GM19035 (cell line): ENCODE measurements around the gene HDAC4.

Experiments used
- ATAC-seq: cut with Tn5 transposase; IDR thresholded peaks from one replicate; pipeline ENCODE4 v1.9.1; 2021; ENCODE audit not compliant: unreplicated experiment

HDAC4 gene

GRCh38 chr2:239116456-239117246 lies 284.2 kb downstream of the HDAC4 start:
- no peak for ATAC-seq

DNA sequence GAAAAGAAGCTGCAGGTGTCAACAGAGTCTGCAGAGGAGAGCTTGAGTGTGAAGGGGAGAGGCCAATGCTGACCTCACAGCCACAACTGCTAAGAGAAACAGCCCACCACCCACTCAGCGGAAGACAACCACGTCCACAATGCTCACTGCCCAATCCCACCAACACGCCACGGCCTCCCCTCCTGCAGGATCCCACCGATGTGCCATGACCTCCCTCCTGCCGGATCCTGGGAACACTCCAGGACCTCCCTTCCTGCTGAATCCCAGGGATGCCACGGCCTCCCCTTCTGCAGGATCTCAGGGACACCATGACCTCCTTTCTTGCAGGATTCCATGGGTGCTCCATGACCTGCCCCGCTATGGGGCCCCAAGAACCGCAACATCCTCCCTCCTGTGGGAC lies 285.2 kb downstream of the HDAC4 start:
- no peak for ATAC-seq

- ATAC-seq: no peak
These were observed 286.1 kb downstream of the HDAC4 start for GRCh38 chr2:239114616-239115265.

DNA sequence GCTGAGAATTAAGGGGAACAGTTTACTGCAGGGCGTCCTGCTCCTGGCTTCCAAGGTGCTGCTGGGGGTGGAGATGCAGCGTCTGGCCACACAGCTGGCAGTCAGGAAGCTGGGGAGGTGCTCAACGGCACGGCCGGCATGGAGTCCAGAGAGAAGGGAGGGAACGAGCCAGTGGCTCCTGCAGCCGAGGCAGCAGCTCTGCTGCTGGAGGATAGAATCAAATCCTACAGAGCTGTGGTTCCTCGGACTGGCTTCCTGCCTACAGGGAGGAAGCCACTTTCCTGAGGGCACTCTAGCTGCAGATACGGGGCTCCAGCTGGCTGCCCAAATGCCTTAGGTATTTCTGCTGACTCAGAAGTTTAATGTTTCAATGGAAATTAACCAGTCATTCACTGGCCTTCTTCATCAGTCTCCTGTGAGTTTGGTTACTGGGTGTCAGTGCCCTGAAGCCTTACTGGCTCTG lies 286.7 kb downstream of the HDAC4 start:
- no peak for ATAC-seq

DNA sequence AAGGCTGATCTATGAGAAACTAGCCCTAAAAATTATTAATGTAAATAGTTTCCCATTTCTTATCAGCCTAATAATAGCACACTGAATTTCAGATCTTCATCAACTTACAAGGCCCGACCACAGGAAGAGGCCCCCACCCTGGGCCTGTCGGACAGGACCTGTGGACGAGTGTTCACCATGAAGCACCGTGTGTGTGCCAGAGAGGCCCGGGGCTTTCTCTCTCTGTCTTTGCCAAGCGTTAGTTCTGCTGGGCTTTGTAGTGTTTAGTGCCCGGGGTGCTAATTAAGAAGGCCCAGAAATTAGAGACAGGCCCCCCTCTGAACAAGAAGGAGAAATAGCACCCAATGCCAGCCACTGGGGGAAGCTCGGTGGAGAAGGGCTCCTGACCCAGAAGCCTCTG lies 287.2 kb downstream of the HDAC4 start:
- ATAC-seq: no peak

DNA sequence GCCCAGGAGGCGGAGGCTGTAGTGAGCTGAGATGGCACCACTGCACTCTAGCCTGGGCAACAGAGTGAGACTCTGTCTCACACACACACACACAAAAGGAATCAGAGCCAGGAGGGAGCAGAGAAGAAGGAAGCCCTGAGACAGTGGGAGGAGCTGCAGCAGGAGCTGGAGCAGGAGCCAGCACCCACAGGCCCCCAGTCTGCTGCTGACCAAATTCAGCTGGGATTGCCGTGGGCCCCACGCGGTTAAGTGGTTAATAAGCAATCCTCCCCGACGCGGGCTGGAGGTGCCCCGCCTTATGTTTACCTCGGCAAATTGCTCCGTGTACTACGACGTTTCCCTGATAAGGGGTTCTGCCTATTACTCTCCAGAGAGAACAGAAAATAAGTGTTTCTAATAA lies 287.6 kb downstream of the HDAC4 start:
- ATAC-seq: no peak

DNA sequence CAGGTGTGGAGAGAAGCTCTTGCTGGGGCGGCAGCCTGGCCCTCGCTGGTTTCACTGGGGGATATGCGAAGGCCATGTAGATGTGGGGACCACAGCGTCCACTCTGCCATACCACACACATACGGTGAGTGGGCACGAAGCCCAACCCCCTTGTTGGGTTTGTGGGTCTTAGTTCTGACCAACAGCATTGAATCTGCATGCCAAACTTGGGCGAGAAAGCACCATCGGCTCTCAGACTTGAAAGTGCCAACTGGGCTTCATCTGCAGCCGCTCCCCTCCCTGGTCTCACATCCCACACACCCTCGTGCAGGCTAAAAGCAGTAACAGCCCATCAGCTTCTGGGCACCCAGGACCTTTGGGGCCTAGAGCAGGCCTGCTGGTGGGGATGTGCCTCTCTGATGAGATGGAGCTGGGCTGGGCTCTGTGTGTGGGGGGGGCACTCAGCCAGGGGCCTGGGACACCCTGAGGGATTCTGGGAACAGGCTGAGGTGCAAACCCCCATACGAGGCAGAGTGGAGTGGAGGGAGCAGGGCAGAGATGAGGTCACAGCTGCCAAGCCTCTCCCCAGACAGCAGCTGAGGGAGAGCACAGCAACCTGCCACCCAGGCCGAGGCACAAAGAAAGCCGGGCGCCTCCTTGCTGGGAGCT lies 288.6 kb downstream of the HDAC4 start:
- ATAC-seq: no peak

- no peak for ATAC-seq
These were observed 289.3 kb downstream of the HDAC4 start for GRCh38 chr2:239111401-239112100.

DNA sequence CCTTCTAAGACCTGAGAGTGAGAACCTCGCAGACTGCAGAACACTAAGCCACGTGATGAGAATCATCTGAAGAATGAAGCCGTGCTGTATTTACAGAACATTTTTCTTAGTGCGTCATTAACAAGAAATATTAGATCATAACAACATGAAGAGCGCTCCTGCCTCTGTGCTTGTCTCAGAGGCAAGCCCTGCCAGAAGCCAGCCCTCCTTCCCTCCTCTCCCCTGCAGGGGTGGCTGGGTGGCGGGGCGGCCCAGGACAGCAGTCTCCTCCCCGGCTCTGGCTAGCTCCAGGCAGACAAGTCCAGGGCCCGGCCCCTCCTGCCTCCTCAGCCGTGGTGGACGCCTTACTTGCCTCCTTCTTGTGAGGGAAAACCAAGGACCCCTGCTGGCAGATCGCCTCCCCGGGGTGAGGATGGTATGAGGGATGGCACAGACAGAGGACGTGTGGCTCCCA lies 290.2 kb downstream of the HDAC4 start:
- ATAC-seq: no peak

DNA sequence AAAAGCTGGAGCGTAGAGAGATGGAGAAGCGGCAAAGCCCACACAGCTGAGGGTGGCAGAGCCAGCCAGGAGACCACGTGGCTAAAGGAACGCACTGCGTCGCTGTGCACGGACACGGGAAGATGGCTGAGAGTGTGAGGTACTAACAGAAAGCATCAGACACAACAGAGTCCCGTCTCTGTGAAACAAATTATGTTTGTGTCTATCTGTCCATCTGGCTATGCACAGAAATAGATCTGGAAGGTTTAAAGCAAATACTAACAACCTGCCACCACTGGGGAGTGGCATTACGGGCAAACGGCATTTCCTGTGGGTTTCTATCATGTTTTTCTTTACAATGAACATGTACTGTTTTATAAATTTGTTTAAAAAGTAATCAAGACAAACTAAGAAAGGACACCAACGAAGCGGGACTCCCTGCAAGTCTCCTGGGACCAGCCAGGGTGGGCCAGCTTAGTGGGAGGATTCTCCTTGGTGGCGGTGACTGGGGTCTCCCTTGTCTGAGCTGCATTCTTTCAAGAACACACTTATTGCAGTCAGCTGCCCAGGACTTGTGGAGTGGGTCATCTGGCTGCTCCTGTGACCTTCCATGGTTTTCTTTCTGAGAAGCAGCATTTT lies 290.8 kb downstream of the HDAC4 start:
- no peak for ATAC-seq

DNA sequence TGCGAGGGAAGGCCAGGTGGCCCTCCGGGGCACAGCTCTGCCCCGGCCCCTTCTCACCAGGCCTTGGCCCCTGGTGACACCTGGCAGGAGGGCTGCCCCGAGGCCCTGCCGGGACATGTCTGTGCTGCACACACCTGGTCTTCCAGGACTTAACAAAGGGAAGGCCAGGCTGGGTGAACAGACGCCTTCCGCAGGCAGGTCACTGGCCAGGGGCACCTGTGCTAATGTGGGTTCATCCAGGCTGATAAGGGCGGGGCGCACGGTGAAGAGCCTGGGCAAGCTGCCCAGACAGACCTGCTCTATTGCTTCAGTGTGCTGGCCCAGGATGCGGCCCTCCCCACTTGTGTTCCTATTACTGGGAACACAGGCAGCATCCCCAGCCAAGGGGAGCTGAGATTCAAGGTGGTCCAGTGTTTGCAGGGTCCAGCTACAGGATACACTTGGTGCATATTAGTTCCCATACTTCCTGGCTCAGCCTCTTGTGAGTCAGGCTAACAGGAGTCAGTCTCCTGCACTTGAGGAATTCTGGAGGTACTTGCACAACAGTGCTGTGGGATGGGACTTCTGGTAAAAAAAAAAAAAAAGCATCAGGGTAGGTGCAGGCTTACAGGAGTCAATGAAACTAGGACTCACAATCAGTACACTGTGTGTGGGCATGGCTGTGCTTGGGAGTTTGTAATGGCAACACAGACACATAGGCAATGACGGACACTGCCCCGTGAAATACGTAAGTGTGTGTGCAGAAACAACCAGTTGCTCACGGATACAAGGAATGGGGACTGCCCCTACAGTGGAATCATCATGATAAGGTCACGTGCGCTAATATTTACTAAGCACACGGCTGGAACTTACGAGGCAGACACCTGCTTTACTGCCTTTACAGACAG lies 291.5 kb downstream of the HDAC4 start:
- ATAC-seq: no peak

GRCh38 chr2:239108459-239108858 lies 292.4 kb downstream of the HDAC4 start:
- ATAC-seq: no peak

- no peak for ATAC-seq
These were observed 292.9 kb downstream of the HDAC4 start for GRCh38 chr2:239107936-239108335.

- ATAC-seq: no peak
These were observed 293.9 kb downstream of the HDAC4 start for GRCh38 chr2:239106966-239107365.

DNA sequence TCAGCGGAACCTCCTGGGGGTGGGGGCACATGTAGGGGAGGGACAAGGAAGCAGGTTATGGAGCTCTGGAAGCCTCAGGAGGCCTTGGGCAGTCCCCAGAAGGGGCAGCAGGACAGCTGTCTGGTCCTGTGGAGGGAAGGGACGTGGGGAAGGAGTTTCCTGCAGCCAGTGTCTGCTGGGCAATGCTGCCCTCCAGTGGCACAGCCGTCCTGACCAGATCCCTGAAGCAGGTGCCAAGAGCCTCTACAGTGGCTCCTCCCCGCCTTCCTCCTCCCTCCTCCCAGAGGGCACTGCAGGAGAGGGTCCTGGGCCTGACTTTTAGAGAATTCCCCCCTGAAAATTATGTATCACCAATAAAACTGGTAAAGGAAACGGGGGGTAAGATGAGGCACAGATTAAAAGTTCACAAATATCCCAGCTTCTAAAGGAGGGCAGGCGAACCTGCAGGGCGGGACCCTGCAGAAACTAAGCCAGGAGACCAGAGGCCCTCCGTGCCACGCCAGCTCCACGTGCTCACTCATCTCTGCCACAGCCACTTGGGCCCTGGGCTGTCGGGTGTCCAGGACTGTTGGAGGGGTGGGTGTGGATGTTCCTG lies 294.4 kb downstream of the HDAC4 start:
- ATAC-seq: no peak

DNA sequence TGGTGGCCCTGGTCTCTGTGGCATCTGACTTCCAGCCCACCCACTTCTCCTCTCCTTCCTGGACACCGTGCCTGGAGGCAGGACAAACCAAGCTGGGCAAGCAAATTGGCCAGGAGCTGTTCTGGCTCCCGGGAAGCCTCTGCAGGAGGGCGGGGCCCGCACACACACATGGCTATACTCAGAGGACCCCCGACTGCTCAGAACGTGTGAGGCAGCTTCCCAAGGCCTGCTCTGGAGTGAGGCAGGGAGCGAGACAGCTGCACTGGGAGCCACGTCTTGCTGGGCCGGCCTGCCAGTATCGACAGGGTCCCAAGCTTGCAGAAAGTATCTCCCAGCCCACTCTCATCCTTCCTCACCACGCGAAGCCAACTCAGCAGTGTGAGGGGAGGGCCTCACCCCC lies 295.6 kb downstream of the HDAC4 start:
- no peak for ATAC-seq

- no peak for ATAC-seq
These were observed 296.0 kb downstream of the HDAC4 start for GRCh38 chr2:239104800-239105199.

DNA sequence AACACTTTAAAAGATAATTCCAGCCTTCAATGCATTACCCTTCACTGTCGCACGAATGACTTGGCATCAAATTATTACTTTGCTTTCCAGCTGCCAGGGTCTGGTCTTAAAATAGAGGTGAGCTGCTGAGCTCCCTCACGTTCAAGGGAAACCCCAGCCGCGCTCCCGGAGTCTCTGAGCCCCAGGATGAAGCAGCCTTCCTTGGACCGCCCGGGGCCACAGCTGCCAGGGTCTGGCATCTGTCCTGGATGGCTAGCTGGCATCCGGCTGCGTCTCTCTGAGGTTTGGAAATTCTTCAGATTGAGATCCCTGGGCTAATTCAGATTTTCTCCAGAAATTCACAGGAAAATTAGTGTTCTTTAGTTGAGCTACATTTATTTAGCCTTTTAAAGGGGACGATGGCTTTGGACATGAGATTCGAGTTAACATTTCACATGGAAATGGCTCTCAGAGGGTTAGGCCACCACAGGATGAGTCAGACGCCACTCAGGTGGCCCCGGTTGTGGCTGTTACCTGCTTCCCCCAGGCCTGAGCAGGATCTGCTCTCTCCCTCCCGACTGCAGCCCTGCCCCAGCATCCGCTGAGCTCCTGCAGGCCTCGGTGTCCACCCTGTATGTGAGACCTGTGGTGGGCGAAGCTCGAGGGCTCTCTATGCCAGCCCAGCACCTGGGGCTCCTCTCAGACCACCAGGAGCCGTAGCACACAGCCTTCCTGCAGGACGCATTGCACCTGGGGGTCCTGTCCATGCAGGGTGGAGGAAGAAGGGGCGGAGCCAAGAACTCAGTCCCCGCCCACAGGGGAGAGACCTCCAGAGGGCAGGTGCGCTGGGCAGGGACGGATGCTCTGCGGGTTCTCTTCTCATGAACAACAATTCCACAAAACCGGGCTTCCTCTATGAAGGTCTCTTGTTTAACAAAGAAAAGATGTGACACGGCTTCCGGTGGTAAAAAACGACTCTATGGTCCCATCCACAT lies 297.4 kb downstream of the HDAC4 start:
- ATAC-seq: no peak
